Suprapubic skin (tissue), 3 donors: Measurements from ENCODE around the gene TARS3.

ENCODE experiments used
- POLR2A ChIP-seq, 2 donors: fragments of 450-650 bp; IDR thresholded peaks; one replicate each; pipeline ENCODE4 v1.6.1; 2017; ENCODE audit warnings: antibody characterized with exemption in 2 of 2, mild to moderate bottlenecking in 2 of 2, moderate library complexity in 2 of 2
- TF ChIP-seq, protein P1 (sequence below), 2 donors: fragments of 200-600 bp in 1 of 2; fragments of 450-650 bp in 1 of 2; sonication (generic) in 1 of 2; IDR thresholded peaks; one replicate each; pipeline ENCODE4 v1.5.1; 2016 to 2019; ENCODE audit warnings: antibody characterized with exemption in 2 of 2, mild to moderate bottlenecking in 1 of 2, moderate library complexity in 1 of 2

DNA sequence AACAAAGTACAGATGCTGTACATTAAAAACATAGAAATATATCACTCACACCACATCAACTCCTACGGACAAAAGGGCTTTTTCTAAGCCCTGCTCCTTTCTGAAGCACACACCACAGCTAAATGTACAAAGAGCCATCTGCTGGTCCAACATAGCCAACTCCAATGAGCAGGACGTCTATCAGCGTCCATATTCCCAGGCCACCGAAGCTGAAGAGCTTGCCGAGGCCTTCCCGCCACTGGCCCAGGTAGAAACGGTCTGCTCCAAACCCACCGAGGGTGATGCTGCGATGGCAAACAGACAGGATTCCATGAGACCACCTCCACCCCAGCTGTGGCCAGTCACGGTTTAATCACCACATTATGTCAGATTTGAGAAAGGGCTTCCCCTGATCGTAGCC is 81.9 kb downstream of the TARS3 start:
- TF ChIP-seq, protein P1, sequence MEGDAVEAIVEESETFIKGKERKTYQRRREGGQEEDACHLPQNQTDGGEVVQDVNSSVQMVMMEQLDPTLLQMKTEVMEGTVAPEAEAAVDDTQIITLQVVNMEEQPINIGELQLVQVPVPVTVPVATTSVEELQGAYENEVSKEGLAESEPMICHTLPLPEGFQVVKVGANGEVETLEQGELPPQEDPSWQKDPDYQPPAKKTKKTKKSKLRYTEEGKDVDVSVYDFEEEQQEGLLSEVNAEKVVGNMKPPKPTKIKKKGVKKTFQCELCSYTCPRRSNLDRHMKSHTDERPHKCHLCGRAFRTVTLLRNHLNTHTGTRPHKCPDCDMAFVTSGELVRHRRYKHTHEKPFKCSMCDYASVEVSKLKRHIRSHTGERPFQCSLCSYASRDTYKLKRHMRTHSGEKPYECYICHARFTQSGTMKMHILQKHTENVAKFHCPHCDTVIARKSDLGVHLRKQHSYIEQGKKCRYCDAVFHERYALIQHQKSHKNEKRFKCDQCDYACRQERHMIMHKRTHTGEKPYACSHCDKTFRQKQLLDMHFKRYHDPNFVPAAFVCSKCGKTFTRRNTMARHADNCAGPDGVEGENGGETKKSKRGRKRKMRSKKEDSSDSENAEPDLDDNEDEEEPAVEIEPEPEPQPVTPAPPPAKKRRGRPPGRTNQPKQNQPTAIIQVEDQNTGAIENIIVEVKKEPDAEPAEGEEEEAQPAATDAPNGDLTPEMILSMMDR (IDR thresholded peaks at IDR 0.05): no peak
- no peak for TF ChIP-seq POLR2A (IDR thresholded peaks at IDR 0.05)
